Ascending aorta (tissue), 2 donors: ENCODE results near the gene RPL34. TPM values are rescaled to one million over a fixed set of nuclear protein-coding genes. Genes with fewer than 3 reads are reported as not detected.
A peak's percentile ranks its signal among the peaks of the same experiment; 100 is the strongest.

ENCODE experiments used
- DNase-seq, 2 donors: peaks; one replicate each; pipeline ENCODE4 v3.0.0-alpha.2; 2019; ENCODE audit warnings: low spot score in 2 of 2
- H3K27ac ChIP-seq, 2 donors: fragments of 200-600 bp; sonication (generic); one replicate each; pipeline ENCODE4 v1.5.1; 2016 to 2017; ENCODE audit warnings: mild to moderate bottlenecking in 1 of 2
- H3K27me3 ChIP-seq: fragments of 200-600 bp; sonication (generic); one replicate; pipeline ENCODE4 v1.5.1; 2017
- H3K36me3 ChIP-seq, 2 donors: fragments of 200-600 bp; sonication (generic); one replicate each; pipeline ENCODE4 v1.5.1; 2016
- H3K4me1 ChIP-seq, 2 donors: fragments of 200-600 bp; sonication (generic); one replicate each; pipeline ENCODE4 v1.5.1; 2016 to 2017; ENCODE audit warnings: mild to moderate bottlenecking in 1 of 2
- H3K4me3 ChIP-seq, 2 donors: fragments of 200-600 bp; sonication (generic); one replicate each; pipeline ENCODE4 v1.5.1; 2016 to 2017; ENCODE audit warnings: mild to moderate bottlenecking in 1 of 2
- H3K9me3 ChIP-seq, 2 donors: fragments of 200-600 bp; sonication (generic); one replicate each; pipeline ENCODE4 v1.5.1; 2016
- intact Hi-C: fragments of 100-400 bp; cut with DNase I; formaldehyde crosslinking; loops from one replicate; pipeline ENCODE4 v1.15.1; 2023
- total RNA-seq: library from RNA; depleted of rRNA; stranded (reverse); fragments of >200 nt; gene quantifications from one replicate; pipeline ENCODE4 v1.1.0, GENCODE V29; 2016
- TF ChIP-seq, protein P1 (sequence below), 3 experiments: fragments of 200-600 bp in 2 of 3; fragments of 450-650 bp in 1 of 3; sonication (generic) in 2 of 3; IDR thresholded peaks; one replicate each; pipeline ENCODE4 v1.5.1; 2016 to 2019; ENCODE audit warnings: antibody characterized with exemption in 3 of 3, mild to moderate bottlenecking in 1 of 3, moderate library complexity in 1 of 3

The RPL34 gene
- total RNA-seq, 1 donor from 2014 or later, result 571 TPM

DNA sequence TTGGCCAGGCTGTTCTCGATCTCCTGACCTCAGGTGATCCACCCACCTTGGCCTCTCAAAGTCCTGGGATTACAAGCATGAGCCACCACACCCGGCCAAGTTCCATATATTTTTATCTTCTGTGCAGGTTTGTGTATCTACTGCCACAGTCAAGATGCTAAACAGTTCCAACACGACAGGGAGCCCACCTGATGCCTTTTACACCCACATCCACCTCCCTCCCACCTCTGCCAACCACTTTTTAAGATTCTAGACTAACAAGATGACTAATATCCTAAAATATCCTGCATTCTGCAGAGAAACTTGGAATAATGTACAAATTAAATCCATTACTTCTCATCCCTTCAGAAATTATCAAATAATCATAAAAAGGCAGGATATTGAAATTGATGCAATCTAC lies 19.3 kb upstream of the RPL34 start:
- Histone ChIP-seq H3K4me3 (no peak overlapping the region), H3K27ac (no peak overlapping the region), H3K4me1 (no peaks in the 10 kb centered on the region), H3K9me3 (no peaks in the 10 kb centered on the region), H3K36me3 (no peaks in the 10 kb centered on the region), H3K27me3 (no peaks in the 10 kb centered on the region)
- TF ChIP-seq, protein P1, sequence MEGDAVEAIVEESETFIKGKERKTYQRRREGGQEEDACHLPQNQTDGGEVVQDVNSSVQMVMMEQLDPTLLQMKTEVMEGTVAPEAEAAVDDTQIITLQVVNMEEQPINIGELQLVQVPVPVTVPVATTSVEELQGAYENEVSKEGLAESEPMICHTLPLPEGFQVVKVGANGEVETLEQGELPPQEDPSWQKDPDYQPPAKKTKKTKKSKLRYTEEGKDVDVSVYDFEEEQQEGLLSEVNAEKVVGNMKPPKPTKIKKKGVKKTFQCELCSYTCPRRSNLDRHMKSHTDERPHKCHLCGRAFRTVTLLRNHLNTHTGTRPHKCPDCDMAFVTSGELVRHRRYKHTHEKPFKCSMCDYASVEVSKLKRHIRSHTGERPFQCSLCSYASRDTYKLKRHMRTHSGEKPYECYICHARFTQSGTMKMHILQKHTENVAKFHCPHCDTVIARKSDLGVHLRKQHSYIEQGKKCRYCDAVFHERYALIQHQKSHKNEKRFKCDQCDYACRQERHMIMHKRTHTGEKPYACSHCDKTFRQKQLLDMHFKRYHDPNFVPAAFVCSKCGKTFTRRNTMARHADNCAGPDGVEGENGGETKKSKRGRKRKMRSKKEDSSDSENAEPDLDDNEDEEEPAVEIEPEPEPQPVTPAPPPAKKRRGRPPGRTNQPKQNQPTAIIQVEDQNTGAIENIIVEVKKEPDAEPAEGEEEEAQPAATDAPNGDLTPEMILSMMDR (IDR thresholded peaks at IDR 0.05), result no peak
- intact Hi-C loops, result no loop called here
- no peak for DNase-seq

DNA sequence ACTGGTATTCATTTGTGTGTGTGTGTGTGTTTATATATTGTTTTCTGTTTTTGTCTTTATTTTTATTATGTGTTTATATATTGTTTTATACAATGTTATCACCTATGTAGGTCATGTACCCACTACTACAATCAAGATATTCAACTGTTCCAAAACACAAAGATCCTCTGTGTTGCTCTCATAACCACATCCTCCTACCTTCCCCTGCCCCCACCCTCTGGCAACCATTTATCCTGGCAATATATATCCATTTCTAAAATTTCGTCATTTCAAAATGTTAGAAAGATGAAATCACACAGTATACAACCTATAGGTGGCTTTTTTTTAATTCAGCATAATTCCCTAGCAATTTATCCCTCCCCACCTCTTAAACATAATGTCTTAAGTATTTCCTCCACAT lies 18.8 kb upstream of the RPL34 start:
- TF ChIP-seq, protein P1 (IDR thresholded peaks at IDR 0.05), result no peak
- H3K36me3 ChIP-seq, result no peaks in the 10 kb centered on the region
- no peak for DNase-seq
- H3K27ac ChIP-seq, result no peak overlapping the region
- no peak overlapping the region for H3K4me3 ChIP-seq
- H3K27me3 ChIP-seq, result no peaks in the 10 kb centered on the region
- no peaks in the 10 kb centered on the region for H3K4me1 ChIP-seq
- intact Hi-C loops, result no loop called here
- no peaks in the 10 kb centered on the region for H3K9me3 ChIP-seq

DNA sequence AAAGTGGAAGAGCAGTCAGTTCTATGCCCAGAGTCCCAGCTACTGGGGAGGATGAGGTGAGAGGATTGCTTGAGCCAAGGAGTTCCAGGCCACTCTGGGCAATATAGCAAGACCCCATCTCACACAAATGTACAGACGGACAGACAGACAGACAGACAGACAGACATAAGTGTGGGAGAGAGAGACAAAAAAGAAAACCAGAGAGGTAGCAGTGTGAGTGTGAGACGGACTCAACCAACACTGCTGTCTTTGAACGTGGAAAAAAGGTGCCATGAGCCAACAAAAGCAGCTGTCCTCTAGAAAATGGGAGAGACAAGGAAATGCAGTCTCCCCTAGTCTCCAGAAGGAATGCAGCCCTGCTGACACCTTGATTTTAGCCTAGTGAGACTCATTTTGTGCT lies 18.2 kb upstream of the RPL34 start:
- Histone ChIP-seq H3K27me3 (no peaks in the 10 kb centered on the region), H3K4me1 (no peaks in the 10 kb centered on the region), H3K36me3 (no peaks in the 10 kb centered on the region), H3K27ac (no peak overlapping the region), H3K4me3 (no peak overlapping the region), H3K9me3 (no peaks in the 10 kb centered on the region)
- intact Hi-C loops, result no loop called here
- DNase-seq, result no peak
- TF ChIP-seq, protein P1 (IDR thresholded peaks at IDR 0.05), result no peak

DNA sequence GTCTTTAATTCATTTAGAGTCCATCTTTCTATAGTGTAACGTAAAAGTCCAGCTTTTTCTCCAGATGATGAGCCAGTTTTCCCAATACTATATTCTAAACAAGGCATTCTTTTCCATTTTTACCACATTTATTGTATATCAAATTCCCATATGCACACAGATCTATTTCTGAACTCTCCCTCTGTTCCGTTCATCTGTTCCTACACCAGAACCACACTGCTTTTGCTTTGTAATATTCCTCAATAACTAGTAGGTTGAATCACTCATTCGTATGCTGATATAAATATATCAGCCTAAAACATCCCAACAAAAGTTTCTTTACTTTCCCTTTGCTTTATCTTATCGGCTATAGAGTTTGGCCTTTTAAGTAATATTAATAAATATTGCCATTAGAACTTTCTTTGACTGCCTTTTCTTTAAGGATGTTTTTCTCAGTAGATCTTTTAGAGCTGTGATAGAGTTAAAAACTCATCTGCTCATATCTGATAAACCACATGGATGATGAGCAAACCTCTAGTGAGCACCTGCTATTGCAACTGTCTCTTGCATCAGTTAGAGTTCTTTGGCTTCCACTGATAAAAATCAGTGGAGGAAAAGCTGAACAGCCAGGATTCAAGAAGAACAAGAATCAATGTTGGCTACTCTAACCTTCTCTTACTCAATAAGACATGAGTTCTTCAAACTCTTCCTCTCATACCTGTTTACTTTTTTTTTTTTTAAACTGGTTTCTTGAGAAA lies 13.1 kb upstream of the RPL34 start:
- no peaks in the 10 kb centered on the region for H3K27me3 ChIP-seq
- H3K4me3 ChIP-seq, result no peak overlapping the region
- no peak overlapping the region for H3K27ac ChIP-seq
- no peaks in the 10 kb centered on the region for H3K4me1 ChIP-seq
- intact Hi-C loops, result no loop called here
- H3K9me3 ChIP-seq, result no peaks in the 10 kb centered on the region
- TF ChIP-seq, protein P1 (IDR thresholded peaks at IDR 0.05), result no peak
- DNase-seq, result no peak
- no peaks in the 10 kb centered on the region for H3K36me3 ChIP-seq

DNA sequence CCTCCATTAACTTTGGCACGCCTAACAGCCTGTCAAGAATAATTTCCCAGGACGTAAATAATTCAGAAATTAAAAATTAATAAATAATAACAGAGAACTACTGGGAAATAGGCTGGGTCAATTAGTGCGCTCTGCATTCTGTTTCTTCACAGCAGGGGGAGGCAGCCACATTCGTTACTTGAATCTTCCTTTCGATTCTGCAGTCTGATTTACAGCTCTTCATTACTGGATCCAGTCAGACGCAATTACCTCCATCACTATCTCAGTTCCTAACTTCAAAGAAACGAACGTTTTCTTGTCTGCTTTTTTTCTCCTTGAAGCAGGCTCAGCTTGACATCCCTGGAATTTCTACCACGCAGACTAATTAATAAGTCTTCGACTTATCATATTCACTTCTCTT lies 9.0 kb upstream of the RPL34 start:
- TF ChIP-seq, protein P1 (IDR thresholded peaks at IDR 0.05), result no peak
- peak overlapping the region in 1 of 2 donors; percentile 10 for H3K4me3 ChIP-seq

More for the DNA sequence above, 9.0 kb upstream of the RPL34 start:
- no peak for DNase-seq
- Histone ChIP-seq H3K27ac (no peak overlapping the region), H3K36me3 (no peaks in the 10 kb centered on the region), H3K27me3 (no peaks in the 10 kb centered on the region), H3K9me3 (peaks cover 0 to 4% of the 10 kb centered on the region in 2 donors), H3K4me1 (no peaks in the 10 kb centered on the region)
- intact Hi-C loops, result no loop called here
